HepG2 (cell line): Measurements from ENCODE around the gene GAL3ST3. TPM values are rescaled to one million over a fixed set of nuclear protein-coding genes. Genes with fewer than 3 reads are reported as not detected.
A peak's percentile ranks its signal among the peaks of the same experiment; 100 is the strongest.

Experiments used
- ATAC-seq: fragments of 200-7000 bp; cut with Tn5 transposase; 3 replicates; pipeline ENCODE4 v1.9.1; 2020; ENCODE audit warnings: mild to moderate bottlenecking, moderate library complexity
- BruUV-seq: library from RNA; stranded (reverse); fragments of 400-500 nt; replicated peaks from 2 replicates; lab custom pipeline; 2021; lab: Mats Ljungman, UMichigan
- CTCF ChIA-PET: fragments of 300-600 bp; formaldehyde crosslinking; extraction: SDS; loops from one replicate; lab custom pipeline; 2021; ENCODE audit warnings: low total read pairs, inconsistent platforms, low intra/inter-chr PET ratio; lab: Yijun Ruan, JAX
- POLR2A ChIA-PET: fragments of 350-600 bp; sonication (Branson Sonifier 250); formaldehyde crosslinking; loops from one replicate; lab custom pipeline; 2020; ENCODE audit warnings: antibody characterized with exemption, inconsistent platforms; lab: Yijun Ruan, JAX
- DNase-seq: peaks from one replicate; pipeline ENCODE4 v3.0.0-alpha.2; 2015; ENCODE audit warnings: low spot score
- FAIRE-seq: peaks from 3 replicates; lab custom pipeline; 2011; peaks lifted over from hg19 to GRCh38; lab: Jason Lieb, UNC
- H2AFZ ChIP-seq: one replicate; pipeline ENCODE4 v1.6.1; 2011; ENCODE audit warnings: low read length, inconsistent platforms
- H3K27ac ChIP-seq: fragments of 300-600 bp; 3 replicates; pipeline ENCODE4 v1.8.0; 2011; ENCODE audit warnings: mixed run types, mild to moderate bottlenecking, mixed read lengths, low read length, inconsistent platforms; ENCODE audit not compliant: insufficient read depth; ENCODE audit errors: extremely low read length
- H3K27me3 ChIP-seq, 2 experiments: fragments of 200-600 bp in 1 of 2; 2 replicates in 1 of 2; 3 replicates in 1 of 2; pipeline versions ENCODE4 v1.6.0 to v1.8.0; 2011; ENCODE audit warnings: low read length in 2 of 2, mild to moderate bottlenecking in 2 of 2, moderate library complexity in 2 of 2, inconsistent platforms in 1 of 2; ENCODE audit not compliant: insufficient read depth in 2 of 2, control insufficient read depth in 1 of 2
- H3K36me3 ChIP-seq, 2 experiments: fragments of 200-600 bp in 1 of 2; replicated peaks in 1 of 2; 2 replicates in 1 of 2; 3 replicates in 1 of 2; pipeline versions ENCODE4 v1.5.1 to v1.8.0; 2011; ENCODE audit warnings: low read length in 2 of 2, inconsistent platforms in 1 of 2; ENCODE audit not compliant: insufficient read depth in 2 of 2, control insufficient read depth in 1 of 2
- H3K4me1 ChIP-seq: 2 replicates; pipeline ENCODE4 v1.5.1; 2012; ENCODE audit warnings: low read length, inconsistent platforms; ENCODE audit not compliant: insufficient read depth
- H3K4me2 ChIP-seq: 2 replicates; pipeline ENCODE4 v1.6.0; 2011; ENCODE audit warnings: low read depth, low read length, inconsistent platforms
- H3K4me3 ChIP-seq, 3 experiments: fragments of 200-600 bp in 1 of 3; sonication (generic), shearing (Covaris generic) in 1 of 3; replicated peaks in 1 of 3; 2 replicates each; pipeline ENCODE4 v1.5.1; 2011 to 2016; ENCODE audit warnings: low read length in 3 of 3, inconsistent platforms in 2 of 3, low read depth in 2 of 3, mild to moderate bottlenecking in 2 of 3, control low read depth in 1 of 3, mixed read lengths in 1 of 3; ENCODE audit not compliant: insufficient read depth in 1 of 3
- H3K79me2 ChIP-seq: one replicate; pipeline ENCODE4 v1.6.1; 2011; ENCODE audit warnings: low read length, inconsistent platforms; ENCODE audit not compliant: insufficient read depth
- H3K9ac ChIP-seq: 2 replicates; pipeline ENCODE4 v1.6.0; 2011; ENCODE audit warnings: mild to moderate bottlenecking, low read depth, low read length, inconsistent platforms; ENCODE audit not compliant: insufficient read depth
- H3K9me3 ChIP-seq: 2 replicates; pipeline ENCODE4 v1.5.1; 2012; ENCODE audit warnings: mild to moderate bottlenecking, low read length
- H4K20me1 ChIP-seq: 2 replicates; pipeline ENCODE4 v1.6.0; 2011; ENCODE audit warnings: inconsistent platforms, mild to moderate bottlenecking, low read length, moderate library complexity; ENCODE audit not compliant: insufficient read depth
- ADNP ChIP-seq: sonication (generic); formaldehyde crosslinking; IDR thresholded peaks from 2 replicates; pipeline ENCODE4 v1.4.0; 2020; ENCODE audit warnings: missing genetic modification reagents
- CCAR2 ChIP-seq: fragments of 200-400 bp; formaldehyde crosslinking; optimal IDR thresholded peaks from 2 replicates; pipeline ENCODE3; 2018; ENCODE audit warnings: low read depth, mild to moderate bottlenecking, low read length, moderate library complexity
- FOSL2 ChIP-seq: sonication (generic); formaldehyde crosslinking; IDR thresholded peaks from 2 replicates; pipeline ENCODE4 v1.4.0; 2020; ENCODE audit warnings: missing genetic modification reagents
- MIER3 ChIP-seq: IDR thresholded peaks from 2 replicates; pipeline ENCODE4 v1.6.1; 2016; ENCODE audit warnings: missing compliant biosample characterization, borderline replicate concordance
- SALL1 ChIP-seq: sonication (generic); formaldehyde crosslinking; IDR thresholded peaks from 2 replicates; pipeline ENCODE4 v1.8.0; 2022; ENCODE audit warnings: mild to moderate bottlenecking, missing genetic modification reagents
- SP4 ChIP-seq: sonication (generic); formaldehyde crosslinking; IDR thresholded peaks from 2 replicates; pipeline ENCODE4 v1.8.1; 2023; ENCODE audit warnings: mild to moderate bottlenecking, missing genetic modification reagents
- SP5 ChIP-seq: IDR thresholded peaks from 2 replicates; pipeline ENCODE4 v1.6.1; 2016; ENCODE audit warnings: low read depth, borderline replicate concordance
- TEAD3 ChIP-seq: optimal IDR thresholded peaks from 2 replicates; pipeline ENCODE3; 2016; ENCODE audit warnings: borderline replicate concordance
- XRCC5 ChIP-seq: fragments of 200-400 bp; formaldehyde crosslinking; optimal IDR thresholded peaks from 2 replicates; pipeline ENCODE3; 2017; ENCODE audit warnings: mild to moderate bottlenecking, low read length
- ZMAT5 ChIP-seq: sonication (generic); formaldehyde crosslinking; IDR thresholded peaks from 2 replicates; pipeline ENCODE4 v1.5.0; 2020; ENCODE audit warnings: mild to moderate bottlenecking, low read depth, missing genetic modification reagents, borderline replicate concordance
- ZMYM3 ChIP-seq: sonication (generic); formaldehyde crosslinking; IDR thresholded peaks from 2 replicates; pipeline ENCODE4 v1.5.1; 2020; ENCODE audit warnings: mild to moderate bottlenecking, missing genetic modification reagents
- ZNF256 ChIP-seq: sonication (generic); formaldehyde crosslinking; conservative IDR thresholded peaks from 2 replicates; pipeline ENCODE4 v1.4.0; 2020; ENCODE audit warnings: missing genetic modification reagents
- ZNF3 ChIP-seq: IDR thresholded peaks from 2 replicates; pipeline ENCODE4 v1.7.0; 2017; ENCODE audit warnings: inconsistent platforms
- ZNF607 ChIP-seq: sonication (generic); formaldehyde crosslinking; IDR thresholded peaks from 2 replicates; pipeline ENCODE4 v1.5.1; 2020; ENCODE audit warnings: missing genetic modification reagents, mild to moderate bottlenecking, borderline replicate concordance
- ZNF629 ChIP-seq: sonication (generic); formaldehyde crosslinking; conservative IDR thresholded peaks from 2 replicates; pipeline ENCODE4 v1.5.0; 2020; ENCODE audit warnings: missing genetic modification reagents
- ZNF703 ChIP-seq: sonication (generic); formaldehyde crosslinking; IDR thresholded peaks from 2 replicates; pipeline ENCODE4 v1.5.1; 2020; ENCODE audit warnings: missing genetic modification reagents, mild to moderate bottlenecking, moderate library complexity, borderline replicate concordance
- ZNF773 ChIP-seq: sonication (generic); formaldehyde crosslinking; IDR thresholded peaks from 2 replicates; pipeline ENCODE4 v1.4.0; 2020; ENCODE audit warnings: missing genetic modification reagents, borderline replicate concordance
- WGBS: methylation state at CpG from one replicate; pipeline ENCODE4 v1.1.6; 2017; ENCODE audit warnings: low lambda C conversion rate; 5-methylcytosine and 5-hydroxymethylcytosine counted together
- in situ Hi-C: cut with HindIII; loops from 2 replicates; pipeline ENCODE4 v1.10.0; 2017; ENCODE audit warnings: low pct_unique_long_range_greater_than_20kb; ENCODE audit not compliant: extremely low pct_ligation_motif_present
- intact Hi-C: fragments of 100-400 bp; cut with micrococcal nuclease; formaldehyde crosslinking; loops from one replicate; pipeline ENCODE4 v1.10.0; 2022; ENCODE audit not compliant: unreplicated experiment
- polyA plus RNA-seq, 8 experiments: library from polyadenylated mRNA; depleted of rRNA in 3 of 8; stranded (reverse) in 7 of 8; unstranded in 1 of 8; fragments of >200 nt; fragmentation: Illumina TruSeq in 4 of 8; extraction: Trizol in 4 of 8; gene quantifications; 2 replicates each; pipeline versions ENCODE4 v1.2.1 to v1.2.3, GENCODE V29; 2011 to 2016; ENCODE audit warnings: low read depth in 4 of 8, missing spikeins in 1 of 8, mixed read lengths in 1 of 8; ENCODE audit not compliant: insufficient read depth in 1 of 8
- total RNA-seq, 5 experiments: library from RNA; depleted of rRNA; stranded (reverse); fragments of >200 nt; fragmentation: Illumina TruSeq; extraction: Trizol; gene quantifications; 2 replicates each; pipeline ENCODE4 v1.2.3, GENCODE V29; 2016; ENCODE audit warnings: low read depth in 1 of 5
- TF ChIP-seq, protein P1 (sequence below): sonication (generic); formaldehyde crosslinking; IDR thresholded peaks from 2 replicates; pipeline ENCODE4 v1.4.0; 2020; ENCODE audit warnings: missing genetic modification reagents
- TF ChIP-seq, protein P2 (sequence below): IDR thresholded peaks from 2 replicates; pipeline ENCODE4 v1.6.1; 2016; ENCODE audit warnings: mild to moderate bottlenecking
- TF ChIP-seq, protein P3 (sequence below): IDR thresholded peaks from 2 replicates; pipeline ENCODE4 v1.6.1; 2016

GAL3ST3 gene
- total and polyA plus RNA-seq, 2 of the 13 experiments (the other 11 are each of a cell fraction or from before 2014, with no cell fraction given) = not detected

- no peaks in the 10 kb centered on the region; the same call in 1 of the 2 replicates for H4K20me1 ChIP-seq
- intact Hi-C loops (loop anchor here (5.0 kb wide), 1 partner anchor 57 kb away; no protein-coding TSS in a partner anchor), in situ Hi-C loops (no loop called here)
- DNase-seq = peak; percentile 34
- FAIRE-seq = no peak
- H3K36me3 ChIP-seq = peaks cover 0 to 2% of the 10 kb centered on the region in 2 experiments; a peak in 1 of 5 replicates
- 70% methylated on average over 9 of the region's 9 CpGs for WGBS
- no peak overlapping the region for H2AFZ ChIP-seq
- BruUV-seq = no TSS peak
- H3K4me1 ChIP-seq = peaks cover 45% of the 10 kb centered on the region
- no peak overlapping the region for H3K9ac ChIP-seq
- H3K79me2 ChIP-seq = peaks cover 14% of the 10 kb centered on the region
- ChIA-PET POLR2A (interaction anchor here (1.2 to 1.3 kb wide), 3 partner anchors 11 to 36 kb away, joined by 3 to 7 read pairs (median 4); partner anchors contain the start of genes PACS1 and SF3B2), CTCF (no interaction called here)
- no peak overlapping the region for H3K4me3 ChIP-seq
- no peaks in the 10 kb centered on the region for H3K27me3 ChIP-seq
- no peak; the same call in 1 of the 3 replicates for ATAC-seq
- H3K27ac ChIP-seq = no peak overlapping the region
- no peaks in the 10 kb centered on the region for H3K9me3 ChIP-seq
- H3K4me2 ChIP-seq = no peak overlapping the region
- TF ChIP-seq ADNP (CRISPR knock-in tag) (0 out of 2 replicates have a peak, but pooled peaks have one; percentile 36), ZNF703 (CRISPR knock-in tag) (no peak), ZNF256 (CRISPR knock-in tag) (no peak), ZMAT5 (CRISPR knock-in tag) (no peak), ZNF3 (CRISPR knock-in tag) (peak; percentile 73; the same call in 1 of the 2 replicates), SP5 (CRISPR knock-in tag) (peak; percentile 50; the same call in 1 of the 2 replicates), SALL1 (CRISPR knock-in tag) (no peak), FOSL2 (CRISPR knock-in tag) (peak; percentile 66), CCAR2 (no peak), TEAD3 (CRISPR knock-in tag) (peak; percentile 11), MIER3 (CRISPR knock-in tag) (no peak), ZMYM3 (CRISPR knock-in tag) (peak; percentile 88), ZNF629 (CRISPR knock-in tag) (peak; percentile 95), ZNF607 (CRISPR knock-in tag) (no peak), SP4 (CRISPR knock-in tag) (no peak), XRCC5 (peak; percentile 44), ZNF773 (CRISPR knock-in tag) (no peak)
- TF ChIP-seq, protein P1, sequence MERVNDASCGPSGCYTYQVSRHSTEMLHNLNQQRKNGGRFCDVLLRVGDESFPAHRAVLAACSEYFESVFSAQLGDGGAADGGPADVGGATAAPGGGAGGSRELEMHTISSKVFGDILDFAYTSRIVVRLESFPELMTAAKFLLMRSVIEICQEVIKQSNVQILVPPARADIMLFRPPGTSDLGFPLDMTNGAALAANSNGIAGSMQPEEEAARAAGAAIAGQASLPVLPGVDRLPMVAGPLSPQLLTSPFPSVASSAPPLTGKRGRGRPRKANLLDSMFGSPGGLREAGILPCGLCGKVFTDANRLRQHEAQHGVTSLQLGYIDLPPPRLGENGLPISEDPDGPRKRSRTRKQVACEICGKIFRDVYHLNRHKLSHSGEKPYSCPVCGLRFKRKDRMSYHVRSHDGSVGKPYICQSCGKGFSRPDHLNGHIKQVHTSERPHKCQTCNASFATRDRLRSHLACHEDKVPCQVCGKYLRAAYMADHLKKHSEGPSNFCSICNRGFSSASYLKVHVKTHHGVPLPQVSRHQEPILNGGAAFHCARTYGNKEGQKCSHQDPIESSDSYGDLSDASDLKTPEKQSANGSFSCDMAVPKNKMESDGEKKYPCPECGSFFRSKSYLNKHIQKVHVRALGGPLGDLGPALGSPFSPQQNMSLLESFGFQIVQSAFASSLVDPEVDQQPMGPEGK (CRISPR knock-in tag) = 0 out of 2 replicates have a peak, but pooled peaks have one; percentile 19
- TF ChIP-seq, protein P2, sequence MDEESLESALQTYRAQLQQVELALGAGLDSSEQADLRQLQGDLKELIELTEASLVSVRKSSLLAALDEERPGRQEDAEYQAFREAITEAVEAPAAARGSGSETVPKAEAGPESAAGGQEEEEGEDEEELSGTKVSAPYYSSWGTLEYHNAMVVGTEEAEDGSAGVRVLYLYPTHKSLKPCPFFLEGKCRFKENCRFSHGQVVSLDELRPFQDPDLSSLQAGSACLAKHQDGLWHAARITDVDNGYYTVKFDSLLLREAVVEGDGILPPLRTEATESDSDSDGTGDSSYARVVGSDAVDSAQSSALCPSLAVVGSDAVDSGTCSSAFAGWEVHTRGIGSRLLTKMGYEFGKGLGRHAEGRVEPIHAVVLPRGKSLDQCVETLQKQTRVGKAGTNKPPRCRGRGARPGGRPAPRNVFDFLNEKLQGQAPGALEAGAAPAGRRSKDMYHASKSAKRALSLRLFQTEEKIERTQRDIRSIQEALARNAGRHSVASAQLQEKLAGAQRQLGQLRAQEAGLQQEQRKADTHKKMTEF (CRISPR knock-in tag) = 0 out of 2 replicates have a peak, but pooled peaks have one; percentile 23
- TF ChIP-seq, protein P3, sequence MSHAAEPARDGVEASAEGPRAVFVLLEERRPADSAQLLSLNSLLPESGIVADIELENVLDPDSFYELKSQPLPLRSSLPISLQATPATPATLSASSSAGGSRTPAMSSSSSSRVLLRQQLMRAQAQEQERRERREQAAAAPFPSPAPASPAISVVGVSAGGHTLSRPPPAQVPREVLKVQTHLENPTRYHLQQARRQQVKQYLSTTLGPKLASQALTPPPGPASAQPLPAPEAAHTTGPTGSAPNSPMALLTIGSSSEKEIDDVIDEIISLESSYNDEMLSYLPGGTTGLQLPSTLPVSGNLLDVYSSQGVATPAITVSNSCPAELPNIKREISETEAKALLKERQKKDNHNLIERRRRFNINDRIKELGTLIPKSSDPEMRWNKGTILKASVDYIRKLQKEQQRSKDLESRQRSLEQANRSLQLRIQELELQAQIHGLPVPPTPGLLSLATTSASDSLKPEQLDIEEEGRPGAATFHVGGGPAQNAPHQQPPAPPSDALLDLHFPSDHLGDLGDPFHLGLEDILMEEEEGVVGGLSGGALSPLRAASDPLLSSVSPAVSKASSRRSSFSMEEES (CRISPR knock-in tag) = 0 out of 2 replicates have a peak, but pooled peaks have one; percentile 22
These were observed 31.3 kb upstream of the GAL3ST3 start for GRCh38 chr11:66080055-66080817.
